GM20431 (cell line): Measurements from ENCODE around the gene PRDM16.

Experiments used
- in situ Hi-C: fragments of 300-500 bp; cut with MseI, MboI; formaldehyde crosslinking; loops from one replicate; pipeline ENCODE4 v1.15.0; 2020; ENCODE audit warnings: low sequenced_read_pairs; ENCODE audit not compliant: unreplicated experiment

PRDM16 gene

DNA sequence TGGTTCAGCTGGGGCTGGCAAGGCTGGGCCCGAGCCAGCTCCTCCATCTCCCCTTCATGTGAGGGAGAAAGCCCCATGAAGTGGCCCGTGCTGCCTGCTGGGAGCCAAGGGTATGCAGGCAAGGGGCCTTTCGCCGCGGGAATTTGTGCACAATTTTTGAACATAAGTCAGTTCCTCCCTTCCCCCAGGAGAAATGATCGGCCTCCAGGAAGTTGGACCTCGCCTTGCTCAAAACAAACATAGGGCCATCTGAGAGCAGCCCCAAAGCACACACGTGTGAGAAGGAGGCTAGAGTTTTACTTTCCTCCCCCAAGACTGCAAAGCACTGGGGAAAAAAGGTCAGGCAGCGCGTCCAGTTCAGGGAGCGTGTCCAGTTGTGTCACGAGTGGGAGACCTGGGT lies 64.7 kb downstream of the PRDM16 start:
- in situ Hi-C loops, result no loop called here

DNA sequence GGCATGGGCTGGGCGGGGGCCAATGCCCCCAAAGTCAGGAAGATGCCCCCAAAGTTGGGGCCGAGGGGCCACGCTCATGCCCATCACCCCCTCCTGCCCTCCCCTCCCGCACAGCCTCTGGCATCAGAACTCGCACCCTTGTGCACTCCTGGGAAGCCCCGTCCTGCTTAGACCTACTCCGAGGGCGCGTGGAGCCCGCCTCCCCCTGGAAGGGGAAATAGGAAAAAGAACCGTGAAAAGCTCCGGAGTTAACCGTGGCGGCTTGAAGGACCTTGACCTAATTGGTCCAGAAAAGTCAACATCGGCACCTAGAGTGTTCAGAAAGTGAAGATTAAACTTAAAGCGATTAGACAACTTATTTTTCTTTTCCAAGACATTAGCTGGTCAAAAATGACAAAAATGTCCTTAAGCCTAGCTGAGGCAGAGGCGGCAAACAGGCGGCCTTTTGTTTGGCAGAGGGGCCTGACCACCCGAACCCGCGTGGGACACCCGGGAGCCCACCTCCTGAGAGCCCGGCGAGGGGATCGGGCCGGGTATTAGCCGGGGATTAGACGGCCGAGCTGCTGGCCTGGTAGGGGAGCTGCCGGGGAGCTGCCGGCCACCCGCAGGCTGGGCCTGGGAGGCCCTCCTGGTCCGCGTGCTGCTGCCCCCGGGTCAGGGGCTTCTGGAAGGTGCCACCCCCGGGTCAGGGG lies 65.5 kb downstream of the PRDM16 start:
- in situ Hi-C loops, result no loop called here

DNA sequence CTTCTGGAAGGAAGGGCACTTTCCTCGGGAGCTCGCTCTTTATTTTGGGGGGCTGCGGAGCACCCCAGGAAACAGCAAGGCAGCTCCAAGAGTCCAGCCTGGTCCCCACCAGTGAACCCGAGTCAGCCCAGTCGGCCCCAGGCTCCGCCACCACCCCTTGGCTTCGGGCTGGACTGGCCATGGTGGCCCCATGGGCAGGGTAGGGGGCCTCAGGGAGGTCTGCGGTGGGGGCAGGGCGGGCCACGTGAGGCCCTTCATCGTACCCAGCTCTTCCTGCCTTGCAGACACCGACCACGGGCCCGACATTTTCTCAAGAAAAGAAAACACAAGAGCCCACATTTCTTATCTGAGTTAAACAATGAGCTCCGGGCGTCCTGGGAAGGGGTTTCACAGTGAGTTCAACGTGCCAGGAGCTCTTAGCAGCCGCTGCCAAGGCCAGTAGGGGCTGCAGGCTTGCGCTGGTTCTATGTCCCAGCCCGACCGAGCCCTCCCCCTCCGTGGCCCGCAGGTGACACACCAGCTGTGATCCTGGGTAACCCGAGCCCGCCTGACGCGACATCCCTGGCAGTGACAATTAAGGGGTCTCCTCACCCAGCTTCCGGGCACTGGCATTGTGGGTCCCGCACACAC lies 66.2 kb downstream of the PRDM16 start:
- in situ Hi-C loops, result no loop called here

DNA sequence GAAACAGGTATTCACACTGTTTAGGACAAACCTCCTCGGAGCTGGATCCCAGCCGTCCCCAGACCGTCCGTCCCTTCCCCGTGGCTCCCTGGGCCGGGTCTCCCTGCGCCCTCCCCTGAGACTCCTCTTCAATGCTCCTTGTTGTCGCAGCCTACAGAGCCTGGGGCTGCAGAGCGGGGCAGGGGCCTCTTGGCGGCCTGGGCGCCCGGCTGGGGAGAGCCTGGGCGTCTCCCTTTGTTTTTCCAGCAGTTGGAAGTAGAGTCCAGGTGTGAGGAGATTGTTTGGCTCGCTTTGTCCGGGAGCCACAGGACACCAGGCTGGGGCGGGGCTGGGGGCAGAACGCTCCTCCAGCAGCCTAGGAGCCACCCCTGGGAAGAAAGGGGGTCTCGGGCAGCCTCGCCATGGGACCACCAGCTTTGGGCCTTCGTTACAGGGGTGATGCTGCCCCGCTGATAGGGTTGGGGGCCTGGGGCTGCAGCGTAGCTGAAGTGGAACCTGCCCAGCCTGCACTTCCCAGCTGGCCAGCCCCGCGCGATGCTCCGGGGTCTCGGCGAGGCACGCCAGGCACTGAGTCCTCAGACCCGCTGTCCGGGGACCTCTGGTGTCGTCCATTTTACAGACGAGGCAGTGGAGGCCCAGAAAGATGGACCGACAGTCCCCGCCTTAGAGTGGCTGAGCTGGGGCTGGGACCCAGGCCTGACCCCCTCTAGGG lies 66.9 kb downstream of the PRDM16 start:
- in situ Hi-C loops, result no loop called here

DNA sequence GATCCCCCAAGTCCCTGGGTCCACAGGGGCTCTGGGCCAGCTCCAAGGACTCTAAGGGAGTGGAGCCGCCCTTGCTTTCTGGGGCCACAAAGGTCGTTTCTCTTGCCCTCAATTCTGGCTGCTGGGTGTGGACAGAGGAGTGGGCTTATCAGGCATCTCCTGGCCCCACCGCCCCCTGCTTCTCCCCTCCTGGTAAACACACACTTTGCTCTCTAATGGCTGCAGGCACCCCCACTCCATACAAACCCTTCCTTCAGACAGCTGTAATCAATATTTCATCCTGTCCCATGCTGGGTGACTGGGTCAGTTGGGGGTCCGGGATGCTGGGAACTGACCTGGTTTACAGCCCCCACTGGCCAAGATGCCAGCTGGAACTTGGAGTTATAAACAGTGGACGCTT lies 67.5 kb downstream of the PRDM16 start:
- in situ Hi-C loops, result no loop called here

DNA sequence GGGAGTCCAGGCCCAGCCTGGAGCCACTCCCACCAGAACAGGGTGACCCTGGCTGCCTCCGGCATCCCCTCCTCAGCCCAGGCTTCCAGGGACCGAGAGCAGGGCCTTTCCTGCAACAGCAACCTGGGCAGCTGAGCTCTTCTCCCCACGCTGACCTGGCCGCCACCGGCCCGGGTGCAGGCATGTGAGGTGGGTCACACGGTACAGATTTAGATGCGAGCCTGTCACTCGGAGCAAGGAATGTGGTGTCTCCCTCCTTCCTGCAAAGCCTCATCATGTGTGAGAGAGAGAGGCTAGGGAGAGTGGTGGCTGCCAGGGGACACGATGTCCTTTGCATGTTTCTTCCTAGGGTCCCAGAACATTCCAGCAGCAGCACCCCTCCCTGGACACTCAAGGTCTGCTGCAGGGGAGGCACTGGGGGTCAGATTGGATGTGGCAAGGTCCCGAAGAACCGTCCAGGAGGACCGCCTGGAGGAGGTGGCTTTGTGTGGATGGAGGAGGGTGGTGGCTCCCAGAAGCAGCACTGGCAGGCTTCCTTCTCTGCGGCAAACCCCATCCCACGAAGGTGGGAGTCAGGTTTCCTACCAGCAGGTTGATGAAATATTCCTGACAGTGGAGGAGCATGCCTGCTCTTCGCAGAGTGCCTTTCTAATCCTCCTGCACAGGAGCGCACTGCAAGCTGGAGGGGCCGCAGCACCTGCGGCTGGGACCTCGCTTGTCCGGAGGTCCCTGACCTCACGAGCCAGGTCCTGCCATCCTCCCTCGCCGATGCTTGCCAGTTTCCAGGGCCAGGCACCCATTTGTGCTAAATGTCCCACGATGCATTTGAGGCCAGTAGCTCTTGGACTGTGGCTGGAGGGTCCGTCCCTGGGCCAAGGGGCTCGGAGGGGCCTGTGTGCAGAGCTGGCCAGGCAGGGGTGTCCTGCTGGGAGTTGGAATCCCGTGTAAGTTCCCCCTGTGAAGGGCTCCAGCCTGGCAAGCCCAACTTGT lies 68.4 kb downstream of the PRDM16 start:
- in situ Hi-C loops, result no loop called here

DNA sequence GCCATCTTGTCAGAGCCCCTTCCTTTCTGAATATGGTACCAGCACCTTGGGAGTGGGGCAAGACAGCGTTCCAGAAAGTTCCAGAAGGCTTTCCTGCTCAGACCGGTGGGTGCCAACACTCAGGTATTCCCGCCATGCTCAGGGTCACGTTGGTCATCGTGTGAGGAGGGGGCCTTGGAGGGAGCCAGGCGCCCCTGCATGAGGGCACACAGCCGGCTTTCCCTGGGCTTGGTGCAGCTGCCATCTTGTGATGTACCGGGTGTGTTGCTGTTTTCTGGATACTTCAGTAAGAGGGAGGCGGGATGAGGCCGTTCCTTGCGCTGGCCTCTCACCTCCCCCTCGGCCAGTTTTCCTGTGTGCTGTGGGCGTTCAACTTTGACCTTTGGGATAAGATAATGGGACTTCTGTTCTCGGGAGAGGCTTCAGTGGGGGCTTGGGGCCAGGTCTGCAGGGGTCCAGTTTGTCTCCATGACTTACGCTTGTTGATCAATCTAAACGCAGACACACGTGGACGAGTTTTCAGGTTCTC lies 69.7 kb downstream of the PRDM16 start:
- in situ Hi-C loops, result no loop called here

DNA sequence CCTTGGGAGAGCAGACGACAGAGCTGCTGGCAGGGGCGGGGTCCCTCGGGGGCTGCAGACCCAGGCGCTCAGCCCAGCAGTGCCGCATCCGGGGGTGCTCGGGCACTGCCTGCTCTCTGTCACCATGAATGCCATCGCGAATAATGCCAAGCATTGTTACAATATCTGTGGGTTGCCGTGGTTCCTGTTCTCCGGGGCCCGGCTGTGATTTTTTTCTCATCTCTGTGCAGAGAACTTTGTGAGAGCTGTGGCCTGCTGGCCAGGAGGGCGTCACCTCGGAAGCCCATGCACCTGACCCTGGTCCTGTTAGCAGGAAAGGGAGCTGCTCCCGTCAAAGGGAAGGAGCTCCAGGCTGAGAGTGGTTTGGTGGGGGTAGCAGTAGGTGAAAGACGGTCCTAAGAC lies 70.4 kb downstream of the PRDM16 start:
- in situ Hi-C loops, result no loop called here

DNA sequence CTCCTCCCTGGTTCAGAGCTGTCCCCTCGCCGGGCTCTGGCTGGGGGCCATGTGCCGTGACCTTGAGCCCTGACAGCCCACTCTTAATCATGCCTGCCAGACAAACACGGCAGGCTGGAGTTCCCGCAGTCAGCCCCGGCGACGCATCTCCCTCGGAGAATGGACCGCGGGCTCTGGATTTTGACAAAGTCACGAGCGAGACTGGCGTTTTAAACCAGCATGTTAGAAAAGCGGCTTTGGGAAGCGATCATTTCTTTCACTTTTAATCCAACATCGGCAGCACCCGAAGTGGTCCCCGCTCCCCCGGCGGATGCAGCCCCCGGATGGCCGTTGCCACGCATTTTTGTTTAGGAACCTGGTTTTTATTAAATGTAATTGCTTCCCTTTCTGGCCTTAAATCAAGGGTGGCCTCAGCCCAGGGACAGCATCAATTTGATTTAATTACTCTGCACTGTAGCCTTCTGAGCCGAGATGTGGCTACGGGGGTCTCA lies 70.9 kb downstream of the PRDM16 start:
- in situ Hi-C loops, result no loop called here

DNA sequence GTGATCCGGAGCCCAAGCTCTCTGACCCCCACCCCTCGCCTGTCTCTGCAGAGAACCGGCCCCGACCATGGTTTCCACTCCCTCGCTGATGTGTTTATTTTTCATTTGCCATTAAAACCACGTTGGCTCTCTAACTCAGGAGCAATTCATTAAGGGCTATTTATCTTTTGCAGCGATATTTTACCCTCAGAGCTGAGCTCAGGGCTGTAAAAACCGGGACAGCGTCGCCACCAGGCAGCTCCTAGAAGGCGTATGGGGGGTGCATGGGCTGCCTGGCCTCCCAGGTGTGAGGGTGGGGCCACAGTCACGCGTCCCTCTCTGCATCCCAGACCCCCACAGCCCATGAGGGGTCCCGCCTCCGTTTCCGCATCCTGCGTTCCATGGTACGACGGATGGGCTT lies 71.4 kb downstream of the PRDM16 start:
- in situ Hi-C loops, result no loop called here

DNA sequence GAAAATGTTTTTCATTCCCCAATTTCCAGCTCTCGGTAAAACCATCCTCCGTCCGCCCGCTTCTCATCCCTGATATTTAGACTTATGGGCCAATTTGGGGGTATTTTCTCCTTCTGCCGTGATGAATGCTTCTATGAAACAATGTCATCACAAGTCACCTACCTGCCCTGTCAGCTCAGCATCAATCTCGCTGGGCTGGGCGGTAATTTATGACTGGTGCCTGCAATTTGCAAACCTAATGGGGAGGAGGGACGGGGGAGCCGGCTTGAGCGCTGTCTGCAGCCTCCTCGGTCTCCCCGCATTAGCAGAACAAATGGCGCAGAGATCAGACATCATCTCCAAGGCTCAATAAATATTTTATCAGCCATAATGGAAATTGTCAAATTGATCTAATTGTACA lies 72.1 kb downstream of the PRDM16 start:
- in situ Hi-C loops, result no loop called here

DNA sequence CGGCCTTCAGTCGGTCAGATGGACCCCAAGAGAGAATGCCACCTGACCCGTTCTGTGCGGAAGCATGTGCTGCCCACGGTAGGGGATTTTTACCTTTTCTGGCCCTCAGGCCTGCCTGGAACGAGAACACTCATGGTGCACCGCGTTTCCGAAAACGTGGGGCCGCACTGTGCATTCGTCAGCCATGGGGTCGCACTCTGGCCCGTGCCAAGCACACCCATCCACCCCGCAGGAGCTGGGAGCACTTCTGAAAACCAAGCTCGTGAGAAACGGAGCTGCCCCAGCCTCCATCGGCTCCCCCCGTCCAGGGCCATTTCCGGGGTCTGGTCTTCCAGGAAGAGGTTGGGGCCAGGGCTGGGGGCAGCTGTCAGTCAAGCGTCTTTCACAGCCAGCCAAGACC lies 72.8 kb downstream of the PRDM16 start:
- in situ Hi-C loops, result no loop called here

DNA sequence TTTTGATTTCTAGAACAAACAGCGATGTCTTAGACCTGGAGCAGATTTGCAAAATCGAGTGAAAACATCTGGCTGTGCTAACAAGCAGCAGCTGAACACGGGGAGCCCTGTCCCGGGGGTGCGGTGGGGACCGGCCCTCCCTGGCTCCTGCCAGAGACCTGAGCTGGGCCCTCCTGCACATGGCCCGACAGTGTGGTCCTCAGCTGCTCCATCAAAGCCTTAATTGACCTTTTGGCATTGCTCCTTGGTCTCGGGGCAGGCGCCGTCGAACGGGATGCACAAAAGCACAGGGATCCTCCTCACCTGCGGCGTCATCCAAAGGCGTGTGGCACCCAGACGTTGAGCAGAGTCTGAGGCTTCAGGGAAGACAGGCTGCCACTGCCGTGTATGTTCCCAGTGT lies 73.2 kb downstream of the PRDM16 start:
- in situ Hi-C loops, result no loop called here

DNA sequence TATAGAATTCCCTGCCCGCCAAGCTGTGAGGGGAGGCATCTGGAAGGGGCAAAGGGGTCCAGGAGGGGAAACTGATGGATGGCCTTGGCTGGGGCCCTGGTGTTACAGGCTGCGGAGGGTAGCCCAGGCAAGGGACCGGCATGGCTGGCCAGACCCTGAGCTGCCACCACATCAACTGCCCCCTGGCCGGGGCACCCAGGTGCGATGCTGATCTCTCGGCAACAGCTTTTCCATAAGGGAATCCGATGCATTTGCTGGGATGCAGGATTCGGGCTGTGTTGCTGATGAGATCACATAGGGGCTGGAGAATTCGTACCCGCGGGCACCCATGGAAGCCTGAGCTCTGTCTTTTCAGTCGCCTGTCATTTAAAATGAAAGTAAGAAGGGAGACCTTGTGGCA lies 73.7 kb downstream of the PRDM16 start:
- in situ Hi-C loops, result no loop called here

DNA sequence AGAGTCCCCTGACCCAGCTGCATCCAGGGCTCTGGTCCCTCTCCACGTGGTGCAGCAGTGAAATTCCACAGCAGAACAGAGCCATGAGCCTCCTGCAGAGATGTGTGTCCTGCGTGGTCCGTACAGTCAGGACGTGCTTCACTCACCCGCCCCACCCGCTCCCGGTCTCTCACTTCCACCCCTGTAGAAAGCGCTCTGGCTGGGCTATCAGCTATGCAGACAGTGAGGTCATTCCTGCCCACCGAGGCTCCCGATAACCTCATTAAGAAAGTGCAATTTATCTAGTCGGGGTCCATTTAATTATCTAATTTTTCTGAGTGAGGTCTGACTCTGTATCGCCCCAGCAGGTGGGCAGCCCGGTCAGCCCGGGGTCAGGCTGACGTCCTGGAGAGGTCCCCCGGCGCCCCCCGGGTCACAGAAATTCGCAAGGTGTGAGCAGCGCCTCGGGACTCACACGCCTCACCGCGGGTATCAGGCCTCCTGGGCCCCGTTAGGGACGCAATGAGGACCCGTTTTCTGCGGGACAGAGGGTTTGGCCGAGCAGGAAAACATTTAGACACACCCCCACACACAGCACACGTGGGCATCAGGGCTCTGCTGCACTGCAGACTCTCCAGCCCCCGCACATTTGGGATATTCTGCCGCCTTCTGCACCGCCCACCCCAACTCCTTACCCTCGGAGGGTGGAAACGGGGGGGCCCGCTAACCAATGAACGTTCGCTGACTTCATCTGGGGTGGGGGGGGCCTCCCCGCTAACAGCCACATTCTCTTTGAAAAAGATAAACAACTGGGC lies 76.7 kb downstream of the PRDM16 start:
- in situ Hi-C loops, result no loop called here

DNA sequence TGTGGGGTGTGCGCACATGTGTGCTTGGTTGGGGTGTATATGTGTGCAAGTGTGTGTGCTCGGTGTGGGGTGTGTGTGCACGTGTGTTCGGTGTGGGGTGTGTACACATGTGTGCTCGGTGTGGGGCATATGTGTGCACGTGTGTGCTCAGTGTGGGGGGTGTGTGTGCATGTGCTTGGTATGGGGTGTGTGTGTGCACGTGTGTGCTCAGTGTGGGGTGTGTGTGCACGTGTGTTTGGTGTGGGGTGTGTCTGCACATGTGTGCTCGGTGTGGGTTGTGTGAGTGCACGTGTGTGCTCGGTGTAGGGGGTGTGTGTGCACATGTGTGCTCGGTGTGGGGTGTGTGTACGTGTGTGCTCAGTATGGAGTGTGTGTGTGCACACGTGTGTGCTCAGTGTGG lies 77.5 kb downstream of the PRDM16 start:
- in situ Hi-C loops, result no loop called here

DNA sequence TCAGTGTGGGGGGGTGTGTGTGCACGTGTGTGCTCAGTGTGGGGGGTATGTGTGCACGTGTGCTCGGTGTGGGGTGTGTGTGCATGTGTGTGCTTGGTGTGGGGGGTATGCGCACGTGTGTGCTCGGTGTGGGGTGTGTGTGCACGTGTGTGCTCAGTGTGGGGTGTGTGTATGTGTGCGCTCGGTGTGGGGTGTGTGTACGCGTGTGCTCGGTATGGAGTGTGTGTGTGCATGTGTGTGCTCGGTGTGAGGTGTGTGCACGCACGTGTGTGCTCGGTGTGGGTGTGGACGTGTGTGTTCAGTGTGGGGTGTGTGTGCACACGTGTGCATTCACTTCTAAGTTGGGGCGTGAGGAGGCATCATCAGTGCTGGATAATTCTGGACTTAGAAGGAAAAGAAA lies 77.9 kb downstream of the PRDM16 start:
- in situ Hi-C loops, result no loop called here

DNA sequence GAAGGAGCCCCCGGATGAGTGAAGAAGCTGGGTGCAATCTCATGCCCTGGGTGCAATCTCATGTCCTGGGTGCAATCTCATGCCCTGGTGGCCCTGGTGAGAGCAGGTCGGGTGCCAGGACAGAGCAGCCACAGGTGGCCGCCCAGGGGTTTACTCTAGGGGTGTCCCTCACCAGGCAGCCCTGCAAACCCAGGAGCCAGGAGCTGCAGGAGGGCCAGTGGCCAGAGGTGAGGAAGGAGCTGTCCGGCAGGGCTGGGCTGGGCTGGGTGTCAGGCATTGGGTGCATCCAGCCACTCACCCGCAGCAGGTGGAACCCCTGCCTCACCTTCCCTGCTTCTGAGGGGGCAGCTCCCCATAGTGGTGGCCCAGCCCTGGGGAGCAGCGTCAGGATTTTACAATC lies 79.2 kb downstream of the PRDM16 start:
- in situ Hi-C loops, result no loop called here

DNA sequence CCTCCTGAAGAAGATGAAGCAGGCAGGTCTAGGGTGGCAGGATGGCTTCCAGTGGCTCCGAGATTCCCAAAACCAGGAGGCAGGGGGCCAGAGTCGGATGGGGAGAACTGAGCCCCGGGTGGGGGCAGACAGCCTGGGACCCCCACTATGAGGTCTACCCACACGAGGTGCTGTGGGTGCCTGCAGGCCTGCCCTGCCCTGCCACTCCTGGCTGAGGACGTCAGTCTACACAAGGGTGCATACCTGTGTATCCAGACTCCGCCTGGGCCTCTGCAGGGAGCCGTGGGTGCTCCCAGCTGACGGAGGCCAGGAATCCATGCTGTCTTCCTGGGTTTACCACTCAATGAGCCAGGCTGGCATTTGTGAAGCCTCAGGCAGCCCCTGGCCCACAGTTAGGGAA lies 80.3 kb downstream of the PRDM16 start:
- in situ Hi-C loops, result no loop called here
